ENCODE data around the gene HOXC9. TPM values are rescaled to one million over a fixed set of nuclear protein-coding genes. Genes with fewer than 3 reads are reported as not detected.

HOXC9 gene
- total RNA-seq, 1 donor from 2014 or later = 11.7 TPM

DNA sequence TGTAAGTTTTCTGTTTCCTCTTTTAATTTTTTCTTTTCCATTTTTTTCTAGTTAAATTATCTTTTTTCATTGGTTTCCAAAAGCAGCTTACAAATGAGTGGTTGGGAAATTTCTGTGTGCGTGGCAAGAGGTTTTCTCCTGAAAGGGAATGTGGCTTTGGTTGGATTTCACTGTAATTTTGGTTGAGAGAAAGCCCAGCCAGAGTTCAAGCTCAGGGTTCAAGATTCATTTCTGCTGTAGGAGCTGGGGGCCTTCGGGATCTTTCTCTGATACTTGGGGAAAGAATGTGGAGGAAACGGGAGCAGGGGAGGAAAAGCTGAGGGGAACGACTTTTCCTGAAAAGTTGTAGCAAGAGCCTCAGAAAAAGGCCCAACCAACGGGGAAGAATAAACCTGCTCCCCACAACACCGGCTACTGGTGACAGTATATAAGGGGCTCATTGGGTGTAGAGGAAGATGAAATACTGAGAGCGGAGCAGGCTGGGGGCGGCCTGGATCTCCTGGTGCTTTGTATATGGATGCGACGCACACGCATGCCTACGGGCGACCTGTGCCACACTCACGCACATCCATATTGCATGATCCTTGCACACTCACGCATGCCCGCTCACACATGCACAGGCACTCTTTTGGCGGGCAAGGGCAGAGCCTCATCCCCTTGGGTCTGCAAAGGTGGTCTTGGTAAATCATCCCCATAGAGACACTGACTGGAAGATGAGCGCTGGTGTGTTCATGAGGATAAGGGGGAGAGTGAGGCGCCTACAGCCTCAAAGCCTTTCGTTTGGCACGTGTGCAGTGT, 13.1 kb upstream of the HOXC9 start:
- DNase-seq (ENCODE audit: low read depth) = no peak

DNA sequence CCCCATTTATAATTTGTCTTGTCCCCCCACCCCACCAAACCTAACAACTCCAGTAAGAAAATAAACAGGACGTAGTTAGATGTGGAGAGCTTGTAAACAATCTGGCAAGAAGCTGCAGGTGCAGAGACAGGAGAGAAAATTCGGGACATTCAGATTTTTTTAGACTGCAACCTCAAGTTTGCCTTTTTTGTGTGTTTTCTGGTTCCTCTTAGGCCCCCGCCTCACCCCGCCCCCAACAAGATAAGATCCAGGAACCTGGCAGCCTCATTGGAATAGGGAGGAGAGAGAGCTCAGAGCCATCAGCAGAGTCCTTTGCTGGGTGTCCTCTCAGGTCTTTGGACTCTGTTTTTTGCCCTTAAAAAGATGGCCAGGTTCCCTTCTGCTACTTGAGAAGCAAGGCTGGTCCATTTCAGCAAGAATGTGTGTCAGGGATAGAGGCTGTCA, 12.2 kb upstream of the HOXC9 start:
- no peak for DNase-seq (ENCODE audit: low read depth)

DNA sequence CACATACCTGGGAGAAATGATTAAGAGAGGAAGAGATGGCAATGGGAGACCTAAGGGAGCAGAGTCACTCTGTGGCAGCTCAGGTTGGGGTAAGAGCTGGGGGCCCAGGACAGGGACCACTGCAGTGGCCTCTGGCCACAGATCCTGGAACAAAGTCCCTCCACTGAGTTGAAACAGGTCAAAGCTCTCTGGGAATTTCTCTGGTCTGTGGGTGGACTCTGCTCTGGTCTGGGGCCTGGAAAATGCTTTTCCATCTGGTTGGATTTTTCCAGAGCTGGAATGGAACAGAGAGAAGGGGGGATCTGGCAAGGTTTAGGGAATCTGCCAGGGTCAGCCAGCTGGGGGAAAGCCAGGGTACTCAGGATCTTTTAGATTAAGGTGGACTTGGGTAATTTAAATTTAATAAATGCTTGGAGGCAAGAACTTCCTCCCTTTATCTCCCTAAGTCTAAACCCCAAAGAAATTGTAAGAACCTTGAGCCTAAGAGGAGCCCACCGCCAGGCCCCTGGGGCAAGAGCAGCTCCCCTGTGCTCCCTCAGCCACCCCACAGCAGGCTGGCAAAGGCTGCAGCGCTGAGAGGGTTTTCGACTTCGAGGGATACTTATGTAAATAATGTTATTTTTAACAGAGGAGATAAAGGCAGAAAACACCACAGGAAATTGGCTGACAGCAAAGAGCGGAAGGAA, 11.3 kb upstream of the HOXC9 start:
- DNase-seq (ENCODE audit: low read depth) = no peak

DNA sequence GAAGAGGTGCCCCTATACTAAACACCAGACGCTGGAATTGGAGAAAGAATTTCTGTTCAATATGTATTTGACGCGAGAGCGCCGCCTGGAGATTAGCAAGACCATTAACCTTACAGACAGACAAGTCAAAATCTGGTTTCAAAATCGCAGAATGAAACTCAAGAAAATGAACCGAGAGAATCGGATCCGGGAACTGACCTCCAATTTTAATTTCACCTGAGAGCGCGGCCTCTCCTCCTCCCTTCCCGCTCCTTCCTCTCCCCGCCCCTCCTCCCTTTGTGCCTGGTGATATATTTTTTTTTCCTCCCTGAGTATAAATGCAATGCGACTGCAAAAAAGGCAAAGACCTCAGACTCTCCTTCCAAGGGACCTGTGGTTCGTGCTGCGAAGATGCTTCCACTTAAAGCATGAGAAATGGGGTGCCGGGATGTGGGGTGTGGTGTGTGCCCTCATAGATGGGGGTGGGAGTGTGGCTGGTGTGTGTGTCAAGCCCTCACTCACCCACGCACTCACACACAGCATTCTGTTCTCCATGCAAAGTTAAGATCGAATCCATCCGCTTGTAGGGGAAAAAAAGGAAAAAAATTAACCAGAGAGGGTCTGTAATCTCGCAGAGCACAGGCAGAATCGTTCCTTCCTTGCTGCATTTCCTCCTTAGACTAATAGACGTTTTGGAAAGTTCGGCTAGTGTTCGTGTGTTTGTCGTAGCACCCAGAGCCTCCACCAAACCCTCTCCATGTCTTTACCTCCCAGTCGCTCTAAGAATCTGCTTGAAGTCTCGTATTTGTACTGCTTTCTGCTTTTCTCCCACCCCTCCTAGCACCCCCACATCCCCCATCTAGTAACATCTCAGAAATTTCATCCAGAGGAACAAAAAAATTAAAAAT, 10.5 kb upstream of the HOXC9 start:
- DNase-seq (ENCODE audit: low read depth) = no peak

DNA sequence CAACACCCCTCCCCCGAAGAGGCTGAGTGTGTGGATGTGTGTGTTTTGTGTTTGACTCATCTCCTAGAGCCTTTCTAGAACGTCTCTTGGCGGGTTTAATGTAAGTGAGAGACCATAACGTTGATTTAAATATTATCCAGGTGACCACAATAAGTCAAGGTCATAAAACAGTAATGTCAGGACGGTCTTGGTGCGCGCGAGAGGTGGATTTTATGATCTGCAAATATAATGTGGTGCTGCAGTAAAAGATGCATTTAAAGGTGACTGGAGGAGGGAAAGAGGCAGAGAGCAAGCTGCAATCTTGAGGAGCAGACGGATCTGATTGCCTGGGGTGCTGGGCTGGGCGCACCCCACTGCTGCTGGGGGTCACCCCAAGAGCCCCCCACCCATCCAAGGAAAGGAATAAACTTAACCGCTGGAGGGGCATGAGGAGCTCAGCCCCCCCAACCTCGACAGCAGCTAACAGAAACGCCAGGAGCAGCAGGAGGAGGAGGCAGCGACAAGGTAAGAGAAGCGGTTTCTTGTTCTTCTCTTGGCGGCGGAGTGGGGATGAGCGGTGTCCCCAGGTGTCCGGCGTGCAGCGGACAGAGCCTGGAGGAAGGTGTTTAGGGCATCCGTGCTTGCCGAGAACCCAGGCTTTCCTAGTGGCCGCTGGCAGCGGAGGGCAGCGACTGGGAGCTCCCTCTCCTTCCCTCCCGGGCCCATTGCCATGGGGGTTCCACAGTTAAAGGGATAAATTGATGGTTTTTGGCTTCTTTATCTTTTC, 9.5 kb upstream of the HOXC9 start:
- DNase-seq (ENCODE audit: low read depth) = no peak

DNA sequence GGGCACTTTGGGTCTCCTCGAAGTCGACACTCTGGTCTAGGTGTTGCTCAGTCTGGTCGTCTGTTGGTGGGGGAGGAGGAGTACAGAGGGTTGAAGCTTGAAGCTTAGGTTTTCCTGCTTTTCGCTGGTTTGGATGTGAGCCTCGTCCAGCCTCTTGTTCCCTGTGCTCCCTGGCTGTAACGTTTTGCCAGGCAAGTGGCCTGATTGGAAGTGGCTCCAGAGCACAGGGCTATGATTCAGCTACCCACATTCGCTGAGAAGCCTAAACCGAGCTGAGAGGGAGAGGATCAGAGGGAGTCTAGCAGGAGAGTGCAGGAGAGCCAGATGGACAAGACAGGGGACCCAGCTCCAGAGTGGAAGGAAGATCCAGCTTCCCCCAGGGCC, 8.9 kb upstream of the HOXC9 start:
- DNase-seq (ENCODE audit: low read depth) = peak; percentile 63

DNA sequence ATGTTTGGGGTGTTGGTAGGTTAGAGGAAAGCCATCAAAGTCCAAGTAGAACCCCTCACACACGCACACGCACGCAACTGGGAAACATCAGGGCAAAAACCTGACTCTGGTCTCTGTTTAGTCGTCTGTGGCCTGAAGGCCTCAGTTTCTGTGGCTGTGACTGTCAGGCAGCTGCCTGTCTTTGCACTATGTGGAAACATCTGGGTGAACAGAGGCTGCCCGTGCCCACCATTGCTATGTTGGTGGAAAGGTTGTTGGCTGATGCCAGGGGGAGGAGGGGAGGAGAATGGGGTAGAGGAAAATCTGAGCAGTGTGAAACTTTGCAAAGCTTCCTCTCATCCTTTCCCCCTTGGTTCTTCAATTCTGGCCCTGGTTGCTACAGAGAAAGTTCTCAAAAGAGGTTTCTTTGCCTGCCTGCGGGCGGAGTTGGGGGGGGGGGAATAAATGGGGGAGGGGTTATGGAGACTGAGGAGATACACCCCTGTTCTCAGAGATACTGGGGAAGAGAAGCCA, 7.5 kb upstream of the HOXC9 start:
- DNase-seq (ENCODE audit: low read depth) = no peak

DNA sequence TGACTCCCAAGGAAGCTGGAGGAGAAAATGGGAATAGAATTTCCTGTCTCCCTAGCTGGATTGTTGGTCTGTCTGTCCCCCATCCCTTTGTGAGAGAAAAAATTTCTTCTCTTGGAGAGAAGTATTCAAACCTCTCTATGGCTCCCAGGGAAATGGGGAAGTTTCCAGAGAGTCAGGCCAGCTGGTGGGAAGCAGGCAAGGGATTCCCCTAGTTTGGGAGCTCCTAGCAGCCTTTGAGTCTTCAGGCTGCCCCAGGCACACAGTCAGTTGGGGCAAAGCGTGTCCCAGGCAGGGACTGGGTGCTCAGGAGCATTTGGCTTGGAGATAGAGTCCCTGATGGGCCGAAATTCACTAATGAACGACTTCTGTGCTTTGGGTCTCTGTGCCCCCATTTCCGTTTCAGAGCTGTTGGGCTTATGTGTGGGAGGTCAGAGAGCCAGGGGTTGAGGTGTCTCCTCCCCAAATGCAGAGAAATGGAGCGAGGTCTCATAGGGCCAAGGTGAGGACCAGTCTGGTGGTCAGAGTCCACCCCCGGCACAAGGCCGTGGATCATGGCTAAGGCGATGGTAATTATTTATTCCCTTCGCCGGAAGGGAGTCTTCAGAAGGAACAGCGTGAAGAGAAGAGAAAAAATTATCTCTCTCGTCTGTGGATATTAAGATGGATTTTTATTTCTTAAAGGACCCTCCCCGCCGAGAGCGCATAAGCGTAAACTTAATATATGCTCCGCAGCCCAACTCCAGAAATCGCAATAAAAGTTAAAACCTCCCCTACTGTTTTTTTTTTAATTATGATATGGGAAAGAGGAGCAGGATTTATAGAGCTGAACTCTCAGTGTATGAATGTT, 6.6 kb upstream of the HOXC9 start:
- DNase-seq (ENCODE audit: low read depth) = no peak

DNA sequence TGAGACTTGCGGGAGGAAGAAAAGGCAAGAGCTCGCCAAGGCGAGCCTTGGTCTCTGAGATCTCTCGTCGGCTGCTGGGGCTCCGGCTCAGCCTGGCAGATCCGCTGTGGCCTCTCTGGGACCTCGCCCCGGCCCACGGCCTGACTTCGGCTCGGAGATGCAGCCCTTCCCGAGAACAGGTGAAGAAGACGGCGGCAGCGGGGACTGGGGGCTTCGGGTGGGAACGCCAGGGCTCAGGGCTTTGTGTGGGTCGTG, 6.0 kb upstream of the HOXC9 start:
- no peak for DNase-seq (ENCODE audit: low read depth)

DNA sequence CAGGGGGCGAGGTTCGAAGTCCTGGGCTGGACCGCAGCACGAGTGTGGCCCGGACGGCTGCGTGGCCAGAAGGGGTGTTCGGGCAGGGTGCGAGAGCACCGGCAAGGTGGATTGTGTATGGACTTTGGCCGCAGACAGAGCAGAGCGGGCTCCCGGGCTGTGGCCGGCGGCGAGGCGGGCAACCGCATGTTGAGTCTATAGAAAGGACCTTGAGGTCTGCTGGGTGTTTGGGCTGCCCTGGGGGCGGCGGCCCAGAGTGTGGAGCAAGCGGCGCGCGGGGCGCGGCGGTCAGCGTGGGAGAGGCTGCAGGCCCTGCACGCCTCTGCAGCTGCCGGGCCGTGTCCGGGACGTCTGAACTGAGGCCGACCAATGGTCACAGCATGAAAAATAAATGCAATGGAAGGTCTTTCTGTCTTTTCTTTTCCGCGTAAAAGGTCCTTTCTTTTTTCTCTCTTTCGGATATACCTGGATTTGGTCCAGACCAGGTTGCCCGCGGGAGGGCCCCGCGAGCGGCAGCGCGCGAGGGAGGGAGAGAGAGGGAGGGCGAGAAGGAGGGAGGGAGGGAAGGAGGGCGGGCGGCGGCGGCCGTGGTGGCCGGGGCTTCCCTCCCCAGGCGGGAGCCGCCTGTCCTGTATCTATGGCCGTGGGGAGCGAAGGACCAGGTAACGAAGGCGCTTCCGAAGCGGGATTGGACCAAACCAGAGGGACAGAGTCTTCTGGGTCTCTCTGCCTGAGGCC, 5.5 kb upstream of the HOXC9 start:
- DNase-seq (ENCODE audit: low read depth) = no peak

DNA sequence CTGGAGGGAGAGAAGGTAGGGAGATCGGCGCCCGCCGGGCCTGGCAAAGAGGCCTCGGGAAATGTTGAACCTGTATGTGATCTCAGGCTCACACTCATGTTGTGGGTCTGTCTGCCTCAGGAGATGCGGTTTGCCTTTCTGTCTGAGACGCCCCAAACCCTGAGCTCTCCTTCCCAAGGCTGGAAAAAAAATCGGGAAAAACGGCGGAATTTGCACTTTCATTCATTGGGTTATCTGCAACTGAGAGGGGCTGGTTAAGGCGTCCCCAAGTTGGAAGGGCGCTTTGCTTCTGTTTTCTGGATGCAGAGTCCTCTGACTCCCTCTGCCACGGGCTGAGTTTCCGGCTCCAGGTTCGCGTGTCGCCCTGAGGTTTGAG, 5.0 kb upstream of the HOXC9 start:
- DNase-seq (ENCODE audit: low read depth) = no peak

DNA sequence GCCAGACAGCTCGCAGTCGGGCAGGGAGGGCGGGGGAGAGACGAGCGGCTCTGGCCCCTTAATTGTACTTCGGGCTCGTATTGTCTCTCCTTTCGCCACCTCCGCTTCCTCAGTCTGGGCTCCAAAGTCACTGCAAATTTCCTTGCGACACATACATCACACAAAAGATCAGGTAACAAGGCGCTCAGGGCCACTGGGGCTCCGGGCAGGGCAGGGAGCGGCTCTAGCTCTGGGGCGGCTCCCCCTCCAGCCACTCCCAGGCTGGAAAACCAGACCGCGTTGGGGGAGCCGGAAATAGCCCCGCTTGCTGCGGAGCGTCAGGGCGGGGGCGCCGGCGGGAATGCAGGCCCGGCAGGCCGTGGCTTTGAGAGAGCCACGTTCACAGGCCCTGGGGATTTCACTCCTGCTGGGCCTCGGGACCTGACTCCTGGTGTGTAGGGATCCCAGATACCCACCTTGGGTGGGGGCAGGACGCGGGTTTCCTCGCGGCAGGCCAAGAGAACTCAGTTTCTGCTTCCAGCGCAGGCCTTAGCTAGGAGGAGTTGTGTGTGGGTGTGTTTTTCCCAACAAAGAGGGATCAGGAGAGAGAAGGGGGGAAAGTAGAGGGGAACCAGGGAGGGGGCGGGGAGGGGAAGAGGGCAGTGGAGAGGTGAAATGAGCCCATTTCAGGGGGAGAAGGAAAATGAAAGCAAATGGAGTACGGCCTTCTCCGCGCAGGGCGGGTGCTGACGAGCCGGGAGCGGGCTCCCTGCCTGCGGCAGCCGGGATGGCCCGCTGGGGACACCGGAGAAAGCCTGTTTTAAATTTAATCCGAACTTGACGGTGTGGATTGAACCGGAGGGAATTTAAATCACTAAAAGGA, 4.4 kb upstream of the HOXC9 start:
- DNase-seq (ENCODE audit: low read depth) = no peak

DNA sequence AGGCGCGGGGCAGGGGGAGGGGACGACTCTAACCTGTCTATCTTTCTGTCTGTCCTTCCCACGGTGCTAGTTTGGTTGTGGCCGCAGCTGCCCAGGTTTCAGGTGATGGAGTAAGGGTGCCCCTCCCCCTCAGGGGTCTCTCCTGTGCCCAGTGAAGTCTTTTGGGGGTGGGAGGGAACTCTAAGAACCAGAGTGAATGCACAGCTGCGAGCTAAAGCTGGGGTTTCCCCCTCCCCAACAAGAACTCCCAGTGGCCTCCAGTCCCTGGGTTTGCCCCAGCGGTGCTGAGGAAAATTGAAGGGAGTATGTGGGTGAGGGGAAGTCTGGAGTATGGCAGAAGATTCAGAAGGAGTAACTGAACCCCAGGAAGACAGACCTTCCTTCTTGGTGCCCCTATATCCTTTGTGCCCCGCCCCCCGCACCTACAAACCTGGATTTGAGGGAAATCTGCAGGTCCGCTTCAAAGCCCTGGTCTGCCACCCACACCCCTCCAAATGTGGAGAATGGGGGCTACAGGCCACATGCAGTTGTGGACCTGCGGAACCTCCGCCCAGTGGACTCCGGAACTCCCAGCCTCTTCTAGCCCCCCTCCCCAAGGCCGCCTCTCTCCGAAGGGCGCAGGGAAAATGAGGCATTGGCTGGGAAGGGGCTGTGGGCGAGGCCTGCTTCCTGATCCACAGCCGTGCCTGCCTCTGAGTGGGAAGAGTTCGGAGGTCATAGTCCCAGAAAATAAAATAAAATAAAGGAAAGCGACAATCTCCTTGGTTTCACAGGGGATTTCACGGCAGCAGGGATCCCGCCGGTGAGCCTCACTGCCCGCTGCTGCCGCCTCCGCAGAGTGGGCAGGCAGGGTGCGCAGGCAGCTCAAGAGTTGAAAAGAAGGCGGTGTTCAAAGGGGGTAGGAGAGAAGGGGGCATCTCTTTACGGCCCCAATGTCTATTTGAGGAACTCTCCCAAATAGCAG, 3.4 kb upstream of the HOXC9 start:
- DNase-seq (ENCODE audit: low read depth) = no peak

DNA sequence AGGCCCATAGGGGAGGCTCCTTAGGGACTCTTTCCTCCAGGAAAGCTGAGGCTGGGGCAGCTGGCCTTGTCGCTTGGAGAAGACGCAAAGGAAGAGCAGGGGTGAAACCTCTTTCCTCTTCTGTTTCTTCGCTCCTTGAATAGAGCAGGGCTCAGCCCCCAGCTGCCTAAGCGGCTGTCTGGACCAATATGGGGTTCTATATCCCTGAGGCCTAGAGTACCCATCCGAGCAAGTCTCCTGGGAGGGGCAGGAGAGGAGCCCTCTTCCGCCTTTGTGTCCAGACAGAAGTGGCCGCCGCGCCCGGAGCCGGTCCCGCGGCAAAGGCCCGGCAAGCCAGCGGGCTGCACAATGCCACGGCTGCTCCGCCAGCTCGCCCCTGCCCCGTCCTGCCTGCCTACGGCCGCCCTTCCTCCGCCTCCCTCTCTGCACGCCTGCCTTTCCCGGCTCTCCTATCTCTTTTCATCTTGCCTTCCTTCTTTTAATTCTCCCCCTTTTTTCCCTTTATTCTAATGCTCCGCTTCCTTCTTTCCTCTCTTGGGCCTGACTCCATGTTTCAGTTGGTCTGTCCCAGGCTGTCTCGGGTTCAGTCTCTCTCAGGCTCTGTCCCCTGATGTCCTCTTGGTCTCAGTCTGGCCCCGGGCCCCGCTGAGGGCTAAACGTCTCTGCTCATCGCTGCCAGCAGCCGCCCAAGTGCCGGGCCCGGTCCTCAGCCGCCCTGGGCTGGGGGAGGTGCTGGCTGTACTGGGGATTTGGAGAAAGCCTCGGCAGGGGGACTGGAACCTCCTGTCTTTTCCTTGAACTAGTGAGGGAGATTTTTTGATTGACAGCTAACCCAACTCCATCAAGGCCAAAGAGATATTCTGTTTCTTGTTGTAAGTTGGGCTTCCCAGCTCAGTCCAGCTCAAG, 2.5 kb upstream of the HOXC9 start:
- DNase-seq (ENCODE audit: low read depth) = no peak

DNA sequence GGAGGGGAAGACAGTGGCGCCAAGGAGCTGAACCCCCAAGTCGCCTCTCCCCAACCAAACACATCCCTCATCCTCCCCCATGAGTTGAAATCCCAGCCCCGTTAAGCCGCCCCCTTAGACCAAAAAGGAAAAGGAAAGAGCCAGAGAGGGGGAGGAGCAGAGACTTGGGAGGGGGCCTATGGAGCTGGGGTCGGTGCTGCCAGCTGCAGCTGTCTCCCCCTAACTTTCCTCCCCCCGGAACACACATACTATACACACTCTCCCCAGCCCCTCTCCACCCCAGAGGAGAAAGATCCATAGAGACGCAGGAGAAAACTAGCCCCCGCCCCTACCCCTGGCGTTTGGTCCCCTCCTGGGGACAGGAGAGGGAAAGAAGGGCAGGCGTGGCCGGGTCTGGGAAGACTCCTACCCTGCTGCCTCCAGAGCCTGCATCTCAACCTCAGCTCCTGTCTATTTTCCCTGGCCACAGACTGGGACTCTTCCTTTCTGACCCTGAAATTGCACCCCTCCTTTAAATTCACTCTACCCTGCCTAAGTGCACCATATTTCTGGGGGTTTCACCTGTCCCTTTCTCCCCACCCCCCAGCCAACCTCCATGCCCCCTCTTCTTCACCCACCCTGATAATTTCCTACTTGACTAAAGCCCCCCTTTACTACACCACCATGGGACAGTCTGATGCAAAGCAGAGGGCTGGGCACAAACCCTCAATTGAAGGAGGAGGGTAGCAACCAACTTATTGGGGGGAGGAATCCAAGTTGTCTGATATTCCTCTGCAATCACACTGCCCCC, 1.7 kb upstream of the HOXC9 start:
- DNase-seq (ENCODE audit: low read depth) = no peak

DNA sequence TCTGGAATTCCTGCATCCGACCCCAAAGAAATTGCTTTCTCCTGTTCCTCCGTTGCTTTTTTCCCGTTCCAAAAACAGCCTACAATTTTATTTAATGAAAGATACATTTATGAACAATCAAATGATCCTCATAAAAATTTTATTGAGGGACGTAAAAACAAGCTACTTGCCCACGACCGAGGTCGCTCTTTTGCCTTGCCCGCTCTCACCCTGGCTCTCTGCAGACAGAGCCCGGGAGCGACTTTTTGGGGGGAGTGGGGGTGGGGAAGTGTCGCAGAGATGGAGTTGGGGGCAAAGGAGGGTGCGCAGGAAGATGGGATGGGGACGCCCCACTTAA, 1.1 kb upstream of the HOXC9 start:
- DNase-seq (ENCODE audit: low read depth) = no peak

Data from myocyte (in vitro differentiated cells).